GM19463 (cell line): ENCODE data around the gene LMO4.

ENCODE experiments used
- ATAC-seq: cut with Tn5 transposase; IDR thresholded peaks from one replicate; pipeline ENCODE4 v1.9.1; 2021; ENCODE audit warnings: mild to moderate bottlenecking, moderate library complexity; ENCODE audit not compliant: unreplicated experiment

LMO4 gene

GRCh38 chr1:87356591-87356990, 27.9 kb downstream of the LMO4 start:
- no peak for ATAC-seq

GRCh38 chr1:87358219-87358618, 29.5 kb downstream of the LMO4 start:
- ATAC-seq, result no peak

GRCh38 chr1:87359586-87359985, 30.9 kb downstream of the LMO4 start:
- no peak for ATAC-seq

GRCh38 chr1:87362063-87362833, 33.6 kb downstream of the LMO4 start:
- no peak for ATAC-seq

GRCh38 chr1:87362834-87363426, 34.2 kb downstream of the LMO4 start:
- no peak for ATAC-seq

GRCh38 chr1:87367549-87367948, 38.9 kb downstream of the LMO4 start:
- ATAC-seq, result no peak

- no peak for ATAC-seq
Measured at GRCh38 chr1:87368907-87369306, 40.2 kb downstream of the LMO4 start.

GRCh38 chr1:87369736-87370478, 41.2 kb downstream of the LMO4 start:
- ATAC-seq, result no peak

- ATAC-seq, result no peak
Measured at GRCh38 chr1:87370544-87370943, 41.9 kb downstream of the LMO4 start.

- ATAC-seq, result no peak
Measured at GRCh38 chr1:87379306-87379705, 50.6 kb downstream of the LMO4 start.

- ATAC-seq, result no peak
Measured at GRCh38 chr1:87386217-87386790, 57.6 kb downstream of the LMO4 start.

GRCh38 chr1:87388411-87388810, 59.7 kb downstream of the LMO4 start:
- ATAC-seq, result no peak

GRCh38 chr1:87389011-87389410, 60.3 kb downstream of the LMO4 start:
- no peak for ATAC-seq

GRCh38 chr1:87389546-87389945, 60.9 kb downstream of the LMO4 start:
- ATAC-seq, result no peak

- no peak for ATAC-seq
Measured at GRCh38 chr1:87392248-87393192, 63.8 kb downstream of the LMO4 start.

- no peak for ATAC-seq
Measured at GRCh38 chr1:87393445-87394085, 64.9 kb downstream of the LMO4 start.

- ATAC-seq, result no peak
Measured at GRCh38 chr1:87394513-87394912, 65.8 kb downstream of the LMO4 start.

- no peak for ATAC-seq
Measured at GRCh38 chr1:87394982-87395381, 66.3 kb downstream of the LMO4 start.
